HG03469 (cell line): Measurements from ENCODE around the gene MYO1C.
"Not testable (repeated sequence)": the region's sequence is repeated elsewhere in the genome, so short reads cannot be mapped to it uniquely, and the experiment has no call there.

Experiments
- ATAC-seq: cut with Tn5 transposase; IDR thresholded peaks from one replicate; pipeline ENCODE4 v1.9.1; 2021; ENCODE audit warnings: mild to moderate bottlenecking, moderate library complexity, moderate number of reproducible peaks; ENCODE audit not compliant: unreplicated experiment

The MYO1C gene

GRCh38 chr17:1434150-1434549 lies 58.3 kb downstream of the MYO1C start:
- no peak for ATAC-seq

GRCh38 chr17:1431631-1432104 lies 60.8 kb downstream of the MYO1C start:
- no peak for ATAC-seq

GRCh38 chr17:1423456-1424135 lies 68.9 kb downstream of the MYO1C start:
- no peak for ATAC-seq

GRCh38 chr17:1422885-1423284 lies 69.6 kb downstream of the MYO1C start:
- ATAC-seq: no peak

GRCh38 chr17:1421470-1421869 lies 71.0 kb downstream of the MYO1C start:
- ATAC-seq: no peak

- no peak for ATAC-seq
These were observed 71.5 kb downstream of the MYO1C start for GRCh38 chr17:1420981-1421380.

- no peak for ATAC-seq
These were observed 72.3 kb downstream of the MYO1C start for GRCh38 chr17:1420163-1420562.

GRCh38 chr17:1418476-1418875 lies 74.0 kb downstream of the MYO1C start:
- not testable (repeated sequence) for ATAC-seq

GRCh38 chr17:1416414-1416813 lies 76.1 kb downstream of the MYO1C start:
- no peak for ATAC-seq

GRCh38 chr17:1414634-1415033 lies 77.9 kb downstream of the MYO1C start:
- ATAC-seq: no peak
